Measurements from ENCODE around the gene FLOT2.

The FLOT2 gene

DNA sequence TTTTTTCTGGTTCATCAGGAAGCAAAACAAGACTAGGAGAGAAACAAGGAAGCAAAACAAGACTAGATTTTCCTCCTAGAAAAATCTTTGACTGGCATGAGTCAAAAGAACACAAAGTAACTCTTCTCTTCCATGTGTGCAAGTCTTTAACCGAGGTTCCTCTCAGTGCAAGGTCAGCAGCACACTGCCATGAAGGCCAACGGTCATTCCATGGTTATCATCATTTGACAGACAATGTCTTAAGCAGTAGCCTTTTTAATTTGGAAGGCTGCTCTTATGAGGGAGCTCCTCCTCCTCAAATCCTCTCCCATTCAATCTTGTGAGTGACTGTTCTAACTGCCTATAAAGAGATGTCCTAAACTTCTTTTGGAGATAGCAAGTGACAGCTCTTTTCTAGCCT is 20.8 kb upstream of the FLOT2 start:
- Histone ChIP-seq H3K4me2 (ENCODE audit: low read depth, low read length) (no peak overlapping the region), H3K9me3 (replicated peaks; ENCODE audit: insufficient read depth, low read length) (no peaks in the 10 kb centered on the region), H3K4me1 (ENCODE audit: low read length) (no peaks in the 10 kb centered on the region), H3K4me3 (ENCODE audit: low read length) (no peak overlapping the region), H3K9ac (ENCODE audit: low read length) (no peak overlapping the region), H3K27ac (ENCODE audit: low read length) (no peak overlapping the region), H2AFZ (ENCODE audit: low read length) (no peak overlapping the region), H4K20me1 (ENCODE audit: insufficient read depth, low read length) (no peaks in the 10 kb centered on the region), H3K27me3 (replicated peaks; ENCODE audit: insufficient read depth, low read length) (no peaks in the 10 kb centered on the region), H3F3A (ENCODE audit: insufficient read depth, low read length) (0 out of 2 replicates have a peak, but pooled peaks cover 3% of the 10 kb centered on the region), H3K9me2 (replicated peaks; ENCODE audit: insufficient read depth, low read length) (no peaks in the 10 kb centered on the region), H3K79me2 (ENCODE audit: low read length) (peaks cover 41% of the 10 kb centered on the region), H3K36me3 (replicated peaks; ENCODE audit: insufficient read depth, low read length) (peaks cover 31% of the 10 kb centered on the region)
- TF ChIP-seq EZH2 (optimal IDR thresholded peaks at IDR 0.05; ENCODE audit: low read depth, low read length) (no peak), EZH2phosphoT487 (IDR thresholded peaks at IDR 0.05; ENCODE audit: low read length) (no peak)
- TF ChIP-seq, protein P1, sequence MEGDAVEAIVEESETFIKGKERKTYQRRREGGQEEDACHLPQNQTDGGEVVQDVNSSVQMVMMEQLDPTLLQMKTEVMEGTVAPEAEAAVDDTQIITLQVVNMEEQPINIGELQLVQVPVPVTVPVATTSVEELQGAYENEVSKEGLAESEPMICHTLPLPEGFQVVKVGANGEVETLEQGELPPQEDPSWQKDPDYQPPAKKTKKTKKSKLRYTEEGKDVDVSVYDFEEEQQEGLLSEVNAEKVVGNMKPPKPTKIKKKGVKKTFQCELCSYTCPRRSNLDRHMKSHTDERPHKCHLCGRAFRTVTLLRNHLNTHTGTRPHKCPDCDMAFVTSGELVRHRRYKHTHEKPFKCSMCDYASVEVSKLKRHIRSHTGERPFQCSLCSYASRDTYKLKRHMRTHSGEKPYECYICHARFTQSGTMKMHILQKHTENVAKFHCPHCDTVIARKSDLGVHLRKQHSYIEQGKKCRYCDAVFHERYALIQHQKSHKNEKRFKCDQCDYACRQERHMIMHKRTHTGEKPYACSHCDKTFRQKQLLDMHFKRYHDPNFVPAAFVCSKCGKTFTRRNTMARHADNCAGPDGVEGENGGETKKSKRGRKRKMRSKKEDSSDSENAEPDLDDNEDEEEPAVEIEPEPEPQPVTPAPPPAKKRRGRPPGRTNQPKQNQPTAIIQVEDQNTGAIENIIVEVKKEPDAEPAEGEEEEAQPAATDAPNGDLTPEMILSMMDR (IDR thresholded peaks at IDR 0.05; ENCODE audit: low read length), result no peak
- DNase-seq, result no peak

DNA sequence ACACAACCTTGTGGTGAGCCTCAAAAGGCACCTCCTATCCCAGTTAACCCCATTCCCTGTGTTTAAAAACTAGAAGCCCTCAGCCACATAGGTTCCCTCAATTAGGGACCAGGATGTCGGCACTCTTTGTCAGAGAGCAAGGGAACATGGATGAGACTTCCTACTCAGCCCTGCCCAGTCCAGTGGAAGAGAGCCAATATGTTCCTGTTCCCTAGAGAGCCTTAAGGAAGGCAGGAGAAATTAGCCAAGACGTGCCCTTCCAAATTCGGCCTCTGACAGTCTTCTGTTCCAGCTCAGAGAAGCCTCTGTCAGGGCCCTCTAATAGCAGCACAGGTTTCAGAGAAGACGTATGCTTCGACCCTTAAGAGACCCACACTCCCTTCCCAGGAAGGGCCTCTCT is 19.9 kb upstream of the FLOT2 start:
- Histone ChIP-seq H2AFZ (ENCODE audit: low read length) (no peak overlapping the region), H3K9ac (ENCODE audit: low read length) (no peak overlapping the region), H3K4me3 (ENCODE audit: low read length) (no peak overlapping the region), H3K27ac (ENCODE audit: low read length) (no peak overlapping the region), H3K79me2 (ENCODE audit: low read length) (peaks cover 37% of the 10 kb centered on the region), H4K20me1 (ENCODE audit: insufficient read depth, low read length) (no peaks in the 10 kb centered on the region), H3K27me3 (replicated peaks; ENCODE audit: insufficient read depth, low read length) (no peaks in the 10 kb centered on the region), H3K9me2 (replicated peaks; ENCODE audit: insufficient read depth, low read length) (no peaks in the 10 kb centered on the region), H3K4me1 (ENCODE audit: low read length) (peaks cover 8% of the 10 kb centered on the region), H3K9me3 (replicated peaks; ENCODE audit: insufficient read depth, low read length) (no peaks in the 10 kb centered on the region), H3F3A (ENCODE audit: insufficient read depth, low read length) (0 out of 2 replicates have a peak, but pooled peaks cover 3% of the 10 kb centered on the region), H3K36me3 (replicated peaks; ENCODE audit: insufficient read depth, low read length) (peaks cover 29% of the 10 kb centered on the region), H3K4me2 (ENCODE audit: low read depth, low read length) (no peak overlapping the region)
- DNase-seq, result no peak
- TF ChIP-seq EZH2 (optimal IDR thresholded peaks at IDR 0.05; ENCODE audit: low read depth, low read length), result no peak
- no peak for TF ChIP-seq EZH2phosphoT487 (IDR thresholded peaks at IDR 0.05; ENCODE audit: low read length)
- TF ChIP-seq, protein P1 (IDR thresholded peaks at IDR 0.05; ENCODE audit: low read length), result no peak

DNA sequence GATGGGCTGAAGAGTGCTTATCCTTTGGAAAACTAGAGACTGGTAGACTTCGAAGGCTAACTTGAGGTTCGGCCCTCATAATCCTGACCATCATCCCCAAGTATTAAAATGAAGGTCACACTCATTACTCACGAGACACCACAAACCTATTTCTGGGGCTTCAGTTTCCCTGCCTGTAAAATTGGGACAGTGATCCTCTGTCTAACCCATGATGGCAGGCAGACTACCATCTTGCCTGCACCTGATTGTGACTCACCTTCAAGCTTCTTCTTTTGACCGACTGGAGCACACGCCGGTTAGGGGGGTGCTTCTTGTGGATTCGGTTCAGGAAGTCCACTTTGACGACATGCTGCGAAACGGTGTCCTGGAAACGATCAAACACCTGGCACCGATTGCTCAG is 19.5 kb upstream of the FLOT2 start:
- H4K20me1 ChIP-seq (ENCODE audit: insufficient read depth, low read length), result no peaks in the 10 kb centered on the region
- no peak overlapping the region for H3K4me2 ChIP-seq (ENCODE audit: low read depth, low read length)
- peaks cover 12% of the 10 kb centered on the region for H3K4me1 ChIP-seq (ENCODE audit: low read length)
- H3K79me2 ChIP-seq (ENCODE audit: low read length), result peaks cover 33% of the 10 kb centered on the region
- no peak overlapping the region for H3K4me3 ChIP-seq (ENCODE audit: low read length)
- no peak for TF ChIP-seq EZH2 (optimal IDR thresholded peaks at IDR 0.05; ENCODE audit: low read depth, low read length)
- no peak for TF ChIP-seq EZH2phosphoT487 (IDR thresholded peaks at IDR 0.05; ENCODE audit: low read length)
- TF ChIP-seq, protein P1 (IDR thresholded peaks at IDR 0.05; ENCODE audit: low read length), result no peak
- peaks cover 6% of the 10 kb centered on the region for H3F3A ChIP-seq (ENCODE audit: insufficient read depth, low read length)
- H3K27ac ChIP-seq (ENCODE audit: low read length), result no peak overlapping the region
- H3K9me2 ChIP-seq (replicated peaks; ENCODE audit: insufficient read depth, low read length), result no peaks in the 10 kb centered on the region
- peaks cover 25% of the 10 kb centered on the region for H3K36me3 ChIP-seq (replicated peaks; ENCODE audit: insufficient read depth, low read length)
- no peak for DNase-seq
- H2AFZ ChIP-seq (ENCODE audit: low read length), result no peak overlapping the region
- H3K9me3 ChIP-seq (replicated peaks; ENCODE audit: insufficient read depth, low read length), result no peaks in the 10 kb centered on the region
- no peak overlapping the region for H3K9ac ChIP-seq (ENCODE audit: low read length)
- no peaks in the 10 kb centered on the region for H3K27me3 ChIP-seq (replicated peaks; ENCODE audit: insufficient read depth, low read length)
